ENCODE measurements around the gene GRAP. TPM values are rescaled to one million over a fixed set of nuclear protein-coding genes. Genes with fewer than 3 reads are reported as not detected.
"Not testable (repeated sequence)": the region's sequence is repeated elsewhere in the genome, so short reads cannot be mapped to it uniquely, and the experiment has no call there.

The GRAP gene
- total RNA-seq, 5 donors from 2014 or later (not counting 1 experiment from before 2014, with no cell fraction given), result 26.5 to 95.2 (median 74.0) TPM

DNA sequence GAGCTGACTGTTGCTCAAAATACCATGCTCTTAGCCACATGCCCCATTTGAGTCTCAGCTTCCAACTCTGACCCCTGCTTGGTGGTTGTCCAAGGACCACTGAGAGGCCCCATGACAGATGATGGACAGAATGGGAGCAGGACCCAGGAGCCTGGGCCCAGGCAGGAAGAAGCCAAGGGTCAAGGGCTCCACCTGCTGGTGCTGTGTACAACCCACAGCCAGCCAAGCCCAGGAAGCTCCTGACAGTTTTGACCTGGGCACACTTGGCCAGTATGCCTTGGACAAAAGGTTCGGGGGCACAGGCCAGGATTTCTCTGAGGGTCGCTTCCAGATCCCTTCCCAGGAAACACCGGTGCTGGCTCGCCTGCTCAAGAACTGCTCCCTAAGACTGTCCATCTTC, 15.0 kb downstream of the GRAP start:
- WGBS (ENCODE audit: insufficient coverage), result no CpG with 5 or more reads among the region's 4 CpGs
- H3K4me1 Mint-ChIP-seq; H3K36me3 ChIP-seq (ENCODE audit: control insufficient read depth in 2 of 2, extremely low read depth in 1 of 2, insufficient read depth in 1 of 2, low read length in 1 of 2); H3K27ac ChIP-seq (ENCODE audit: low read length); H3K27ac Mint-ChIP-seq; H3K36me3 Mint-ChIP-seq; CTCF ChIA-PET; H3K4me1 ChIP-seq (ENCODE audit: control insufficient read depth in 1 of 2, extremely low read depth in 1 of 2, insufficient read depth in 2 of 2, low read length in 2 of 2); H3K9me3 ChIP-seq; H3K4me3 Mint-ChIP-seq; POLR2A ChIA-PET; H3K4me3 ChIP-seq (ENCODE audit: control insufficient read depth in 1 of 2, extremely low read depth in 1 of 2, low read length in 1 of 2); H3K27me3 ChIP-seq (replicated peaks in 1 of 2; ENCODE audit: control insufficient read depth in 2 of 2, extremely low read depth in 1 of 2, insufficient read depth in 2 of 2, low read length in 1 of 2); H3K9me3 Mint-ChIP-seq; H3K27me3 Mint-ChIP-seq: not testable (repeated sequence)
- ATAC-seq (replicated peaks in 1 of 4), result peak; percentile 36 to 72 (median 57)
- peak in 19 of 35 experiments; percentile 2 to 52 (median 21) for DNase-seq

- H3K36me3 Mint-ChIP-seq; H3K27ac ChIP-seq (ENCODE audit: low read length); H3K36me3 ChIP-seq (ENCODE audit: control insufficient read depth in 2 of 2, extremely low read depth in 1 of 2, insufficient read depth in 1 of 2, low read length in 1 of 2); CTCF ChIA-PET; H3K4me1 ChIP-seq (ENCODE audit: control insufficient read depth in 1 of 2, extremely low read depth in 1 of 2, insufficient read depth in 2 of 2, low read length in 2 of 2); H3K4me3 Mint-ChIP-seq; DNase-seq; POLR2A ChIA-PET; H3K4me1 Mint-ChIP-seq; H3K27me3 ChIP-seq (replicated peaks in 1 of 2; ENCODE audit: control insufficient read depth in 2 of 2, extremely low read depth in 1 of 2, insufficient read depth in 2 of 2, low read length in 1 of 2); ATAC-seq (replicated peaks in 1 of 4); H3K27ac Mint-ChIP-seq; H3K27me3 Mint-ChIP-seq; H3K9me3 ChIP-seq; H3K4me3 ChIP-seq (ENCODE audit: control insufficient read depth in 1 of 2, extremely low read depth in 1 of 2, low read length in 1 of 2); H3K9me3 Mint-ChIP-seq: not testable (repeated sequence)
- no CpG with 5 or more reads among the region's 5 CpGs for WGBS (ENCODE audit: insufficient coverage)
Measured at GRCh38 chr17:19030771-19031449, 15.8 kb downstream of the GRAP start.

GRCh38 chr17:19029740-19030139, 17.0 kb downstream of the GRAP start:
- ATAC-seq (replicated peaks in 1 of 4); H3K4me1 ChIP-seq (ENCODE audit: control insufficient read depth in 1 of 2, extremely low read depth in 1 of 2, insufficient read depth in 2 of 2, low read length in 2 of 2); H3K27ac Mint-ChIP-seq; H3K9me3 ChIP-seq; H3K4me1 Mint-ChIP-seq; CTCF ChIA-PET; H3K9me3 Mint-ChIP-seq; DNase-seq; H3K27me3 ChIP-seq (replicated peaks in 1 of 2; ENCODE audit: control insufficient read depth in 2 of 2, extremely low read depth in 1 of 2, insufficient read depth in 2 of 2, low read length in 1 of 2); H3K4me3 Mint-ChIP-seq; H3K27me3 Mint-ChIP-seq; H3K27ac ChIP-seq (ENCODE audit: low read length); POLR2A ChIA-PET; H3K4me3 ChIP-seq (ENCODE audit: control insufficient read depth in 1 of 2, extremely low read depth in 1 of 2, low read length in 1 of 2); H3K36me3 ChIP-seq (ENCODE audit: control insufficient read depth in 2 of 2, extremely low read depth in 1 of 2, insufficient read depth in 1 of 2, low read length in 1 of 2); H3K36me3 Mint-ChIP-seq: not testable (repeated sequence)
- WGBS (ENCODE audit: insufficient coverage), result no CpG with 5 or more reads among the region's 5 CpGs

DNA sequence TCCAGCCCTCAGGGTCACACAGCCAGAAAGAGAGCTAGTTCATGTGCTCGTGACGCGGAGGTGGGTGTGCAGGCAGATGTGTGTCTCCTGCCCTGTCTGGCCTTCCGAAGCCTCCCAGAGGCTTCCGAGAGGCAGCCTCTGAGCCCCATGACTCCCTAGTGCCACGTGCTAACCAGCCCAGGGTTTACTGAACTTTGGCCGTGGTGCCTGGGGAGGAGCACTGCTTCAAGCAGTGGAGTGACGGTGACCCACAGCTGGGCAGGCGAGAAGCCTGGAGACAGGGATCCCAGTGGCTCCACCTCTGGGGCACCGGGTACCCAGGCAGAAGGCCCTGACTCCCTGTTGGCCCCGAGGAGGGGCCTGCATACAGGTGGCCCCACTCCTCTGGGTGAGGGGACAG, 18.1 kb downstream of the GRAP start:
- DNase-seq; ATAC-seq (replicated peaks in 1 of 4); H3K27me3 Mint-ChIP-seq; H3K4me3 Mint-ChIP-seq; H3K27me3 ChIP-seq (replicated peaks in 1 of 2; ENCODE audit: control insufficient read depth in 2 of 2, extremely low read depth in 1 of 2, insufficient read depth in 2 of 2, low read length in 1 of 2); H3K27ac ChIP-seq (ENCODE audit: low read length); H3K27ac Mint-ChIP-seq; H3K4me3 ChIP-seq (ENCODE audit: control insufficient read depth in 1 of 2, extremely low read depth in 1 of 2, low read length in 1 of 2); H3K9me3 ChIP-seq; POLR2A ChIA-PET; H3K36me3 Mint-ChIP-seq; H3K9me3 Mint-ChIP-seq; CTCF ChIA-PET; H3K36me3 ChIP-seq (ENCODE audit: control insufficient read depth in 2 of 2, extremely low read depth in 1 of 2, insufficient read depth in 1 of 2, low read length in 1 of 2): not testable (repeated sequence)
- no CpG with 5 or more reads among the region's 11 CpGs for whole genome bisulfite sequencing (ENCODE audit: insufficient coverage)
- peaks cover 13 to 16% (median 14%) of the 10 kb centered on the region in 3 donors for H3K4me1 Mint-ChIP-seq
- peaks cover 11 to 14% of the 10 kb centered on the region in 2 experiments for H3K4me1 ChIP-seq (ENCODE audit: control insufficient read depth in 1 of 2, extremely low read depth in 1 of 2, insufficient read depth in 2 of 2, low read length in 2 of 2)

- no peaks in the 10 kb centered on the region for H3K9me3 Mint-ChIP-seq
- Histone ChIP-seq H3K36me3 (ENCODE audit: control insufficient read depth in 2 of 2, extremely low read depth in 1 of 2, insufficient read depth in 1 of 2, low read length in 1 of 2) (peaks cover 15 to 36% of the 10 kb centered on the region in 2 donors), H3K9me3 (no peaks in the 10 kb centered on the region), H3K4me1 (ENCODE audit: control insufficient read depth in 1 of 2, extremely low read depth in 1 of 2, insufficient read depth in 2 of 2, low read length in 2 of 2) (peaks cover 13 to 24% of the 10 kb centered on the region in 2 experiments), H3K4me3 (ENCODE audit: control insufficient read depth in 1 of 2, extremely low read depth in 1 of 2, low read length in 1 of 2) (peak overlapping the region in 1 of 2 donors; percentile 2), H3K27ac (ENCODE audit: low read length) (peak overlapping the region; percentile 18), H3K27me3 (replicated peaks in 1 of 2; ENCODE audit: control insufficient read depth in 2 of 2, extremely low read depth in 1 of 2, insufficient read depth in 2 of 2, low read length in 1 of 2) (no peaks in the 10 kb centered on the region)
- H3K27me3 Mint-ChIP-seq, result no peaks in the 10 kb centered on the region
- 47% methylated on average over 12 of the region's 22 CpGs for WGBS (ENCODE audit: insufficient coverage)
- ATAC-seq (replicated peaks in 1 of 4) (peak; percentile 66 to 76 (median 72)), DNase-seq (peak in 7 of 35 experiments; percentile 14 to 35 (median 27))
- ChIA-PET POLR2A (no interaction called here), CTCF (interaction anchor here in 1 of 2 donors (0.6 to 0.8 kb wide), 2 partner anchors 22 to 231 kb away, joined by 3 read pairs; no protein-coding TSS in a partner anchor)
- H3K4me1 Mint-ChIP-seq, result peaks cover 14 to 30% (median 19%) of the 10 kb centered on the region in 3 donors
- H3K27ac Mint-ChIP-seq, result peak overlapping the region; percentile 81 to 87
- H3K4me3 Mint-ChIP-seq, result peak overlapping the region in 2 of 3 donors; percentile 3 to 61
- peaks cover 19% of the 10 kb centered on the region for H3K36me3 Mint-ChIP-seq
Measured at GRCh38 chr17:19024101-19025078, 22.4 kb downstream of the GRAP start.

DNA sequence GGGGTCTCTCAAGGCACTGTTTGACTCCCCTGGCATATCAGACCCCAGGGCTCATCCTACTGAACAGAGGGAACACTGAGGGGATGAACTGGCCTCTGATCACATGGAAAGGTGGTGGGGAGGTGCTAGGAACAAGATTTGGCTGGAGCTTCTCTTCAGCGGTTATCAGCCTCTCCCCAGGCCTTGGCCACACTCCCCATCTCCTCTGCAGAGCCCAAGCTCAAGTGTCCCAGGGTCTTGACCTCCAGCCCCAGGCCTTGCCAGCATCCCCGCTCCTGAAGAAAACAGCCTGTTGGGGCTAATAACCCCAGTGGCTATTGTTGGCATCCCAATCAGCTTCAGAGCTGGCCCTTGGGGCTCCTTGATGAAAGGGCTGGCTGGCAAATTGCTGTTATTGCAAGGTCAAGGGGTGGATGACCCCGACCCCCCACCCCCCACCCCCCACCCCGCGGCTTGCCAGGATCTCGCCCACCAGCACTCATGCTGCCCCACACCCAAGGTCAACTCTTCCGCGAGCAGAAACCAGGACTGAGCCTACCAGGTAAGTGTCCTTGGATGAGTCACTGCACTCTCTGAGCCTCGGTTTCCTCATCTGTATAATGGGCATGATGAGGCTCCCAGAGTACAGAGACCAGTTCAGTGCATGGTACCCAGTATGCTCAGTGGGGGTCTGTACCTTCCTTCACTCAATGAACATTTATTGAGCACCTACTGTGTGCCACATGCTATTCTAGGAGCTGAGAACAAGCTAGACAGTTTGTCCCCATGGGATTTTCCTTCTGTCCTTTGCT, 23.4 kb downstream of the GRAP start:
- Histone ChIP-seq H3K4me1 (ENCODE audit: control insufficient read depth in 1 of 2, extremely low read depth in 1 of 2, insufficient read depth in 2 of 2, low read length in 2 of 2) (peaks cover 13 to 24% of the 10 kb centered on the region in 2 experiments), H3K27ac (ENCODE audit: low read length) (peak overlapping the region; percentile 12), H3K4me3 (ENCODE audit: control insufficient read depth in 1 of 2, extremely low read depth in 1 of 2, low read length in 1 of 2) (no peak overlapping the region), H3K36me3 (ENCODE audit: control insufficient read depth in 2 of 2, extremely low read depth in 1 of 2, insufficient read depth in 1 of 2, low read length in 1 of 2) (peaks cover 15 to 36% of the 10 kb centered on the region in 2 donors), H3K9me3 (no peaks in the 10 kb centered on the region), H3K27me3 (replicated peaks in 1 of 2; ENCODE audit: control insufficient read depth in 2 of 2, extremely low read depth in 1 of 2, insufficient read depth in 2 of 2, low read length in 1 of 2) (no peaks in the 10 kb centered on the region)
- no peaks in the 10 kb centered on the region for H3K27me3 Mint-ChIP-seq
- peaks cover 23% of the 10 kb centered on the region for H3K36me3 Mint-ChIP-seq
- H3K4me1 Mint-ChIP-seq, result peaks cover 19 to 37% (median 25%) of the 10 kb centered on the region in 3 donors
- no peak for ATAC-seq (replicated peaks in 1 of 4)
- H3K9me3 Mint-ChIP-seq, result no peaks in the 10 kb centered on the region
- H3K27ac Mint-ChIP-seq, result peak overlapping the region; percentile 81 to 87
- ChIA-PET CTCF (no interaction called here), POLR2A (no interaction called here)
- peak overlapping the region in 1 of 3 donors; percentile 61 for H3K4me3 Mint-ChIP-seq
- DNase-seq, result no peak
- 86% methylated on average over 3 of the region's 9 CpGs for WGBS (ENCODE audit: insufficient coverage)

All from T-cell (primary cell).